Kidney (tissue), 14 donors: ENCODE measurements around the gene MFNG. TPM values are rescaled to one million over a fixed set of nuclear protein-coding genes. Genes with fewer than 3 reads are reported as not detected.

ENCODE experiments used
- DNase-seq, 5 donors: peaks; one replicate each; pipeline ENCODE4 v3.0.0-alpha.2; 2013 to 2020
- FAIRE-seq: peaks from 2 replicates; lab custom pipeline; 2012; peaks lifted over from hg19 to GRCh38; lab: Jason Lieb, UNC
- H3K27ac ChIP-seq, 2 donors: one replicate each; pipeline ENCODE4 v1.7.0; 2013; ENCODE audit warnings: low read depth in 2 of 2, low read length in 2 of 2, inconsistent platforms in 1 of 2
- H3K27me3 ChIP-seq: one replicate; pipeline ENCODE4 v1.7.1; 2013; ENCODE audit warnings: low read length, inconsistent platforms; ENCODE audit not compliant: control insufficient read depth, insufficient read depth
- H3K36me3 ChIP-seq, 3 donors: one replicate each; pipeline versions ENCODE4 v1.7.0 to v1.7.1; 2013; ENCODE audit warnings: low read length in 3 of 3, control low read depth in 1 of 3, inconsistent platforms in 1 of 3; ENCODE audit not compliant: insufficient read depth in 3 of 3, control insufficient read depth in 2 of 3
- H3K4me1 ChIP-seq, 3 donors: one replicate each; pipeline versions ENCODE4 v1.7.0 to v1.7.1; 2013; ENCODE audit warnings: low read length in 3 of 3, inconsistent platforms in 1 of 3, low read depth in 1 of 3; ENCODE audit not compliant: control insufficient read depth in 2 of 3, insufficient read depth in 2 of 3
- H3K4me3 ChIP-seq, 3 donors: one replicate each; pipeline versions ENCODE4 v1.7.0 to v1.8.1; 2013; ENCODE audit warnings: low read length in 3 of 3, control low read depth in 1 of 3, inconsistent platforms in 1 of 3
- H3K9ac ChIP-seq, 3 donors: one replicate each; pipeline versions ENCODE4 v1.7.0 to v1.7.1; 2013; ENCODE audit warnings: low read length in 3 of 3, control low read depth in 1 of 3, inconsistent platforms in 1 of 3
- H3K9me3 ChIP-seq, 3 donors: one replicate each; pipeline versions ENCODE4 v1.7.0 to v1.7.1; 2013; ENCODE audit warnings: low read length in 3 of 3, control low read depth in 1 of 3, inconsistent platforms in 1 of 3; ENCODE audit not compliant: control insufficient read depth in 2 of 3, insufficient read depth in 1 of 3
- CTCF ChIP-seq: IDR thresholded peaks from 3 replicates; pipeline ENCODE4 v1.5.1; 2012; ENCODE audit warnings: mild to moderate bottlenecking, moderate library complexity, borderline replicate concordance; ENCODE audit not compliant: insufficient read depth; ENCODE audit errors: extremely low read depth
- intact Hi-C: fragments of 100-400 bp; cut with DNase I; formaldehyde crosslinking; loops from one replicate; pipeline ENCODE4 v1.11.1; 2022
- polyA plus RNA-seq: library from polyadenylated mRNA; stranded (reverse); fragments of 350-450 nt; fragmentation: Illumina TruSeq; extraction: RNeasy Lipid Tissue Mini Kit (QIAGEN cat#74804); gene quantifications from one replicate; pipeline ENCODE4 v1.2.3, GENCODE V29; 2014; ENCODE audit warnings: low read depth, low replicate concordance; ENCODE audit not compliant: insufficient read depth
- total RNA-seq: library from RNA; stranded (reverse); fragmentation: NEBNext Ultra II Directional; extraction: Animal tissue kit (Norgen Biotek cat#: 25700); gene quantifications from one replicate; pipeline ENCODE4 v1.2.1, GENCODE V29; 2021
- donor health status: control.
- donor health status: control.
- donor health status: control.
- donor health status: control.
- donor health status: control.
- donor health status: DM: yes; HTN: yes; CAD: no.
- donor health status: Normal renal cell carcinoma (clear cell type).

MFNG gene
- total and polyA plus RNA-seq, 2 donors from 2014 or later: 9.1 to 31.1 TPM

GRCh38 chr22:37484480-37485394 lies 1.4 kb downstream of the MFNG start:
- H3K27ac ChIP-seq: peak overlapping the region; percentile 78 to 85
- no peak for TF ChIP-seq CTCF

GRCh38 chr22:37483050-37483449 lies 3.1 kb downstream of the MFNG start:
- Histone ChIP-seq H3K27me3 (no peaks in the 10 kb centered on the region), H3K4me3 (no peak overlapping the region), H3K9ac (no peak overlapping the region), H3K9me3 (no peaks in the 10 kb centered on the region), H3K4me1 (peaks cover 0 to 14% (median 0%) of the 10 kb centered on the region in 3 donors), H3K27ac (no peak overlapping the region), H3K36me3 (no peaks in the 10 kb centered on the region)
- DNase-seq (no peak), FAIRE-seq (no peak)
- intact Hi-C loops: no loop called here
- no peak for TF ChIP-seq CTCF

More at GRCh38 chr22:37484480-37485394, 1.4 kb downstream of the MFNG start:
- no peaks in the 10 kb centered on the region for H3K36me3 ChIP-seq
- H3K9me3 ChIP-seq: no peaks in the 10 kb centered on the region
- FAIRE-seq (no peak), DNase-seq (peak in 1 of 5 donors; percentile 93)
- no peak overlapping the region for H3K9ac ChIP-seq
- peak overlapping the region in 2 of 3 donors; percentile 4 to 46 for H3K4me3 ChIP-seq
- peaks cover 0 to 14% (median 0%) of the 10 kb centered on the region in 3 donors for H3K4me1 ChIP-seq
- H3K27me3 ChIP-seq: no peaks in the 10 kb centered on the region
- intact Hi-C loops: no loop called here

- no peaks in the 10 kb centered on the region for H3K27me3 ChIP-seq
- no peaks in the 10 kb centered on the region for H3K36me3 ChIP-seq
- no peak overlapping the region for H3K4me3 ChIP-seq
- TF ChIP-seq CTCF: no peak
- no peak for DNase-seq
- intact Hi-C loops: no loop called here
- H3K4me1 ChIP-seq: peaks cover 0 to 14% (median 0%) of the 10 kb centered on the region in 3 donors
- FAIRE-seq: no peak
- no peak overlapping the region for H3K9ac ChIP-seq
- H3K27ac ChIP-seq: no peak overlapping the region
- H3K9me3 ChIP-seq: no peaks in the 10 kb centered on the region
These were observed 3.9 kb downstream of the MFNG start for GRCh38 chr22:37482244-37482643.
